Stomach (tissue), 9 donors: Measurements from ENCODE around the gene PDZRN3. TPM values are rescaled to one million over a fixed set of nuclear protein-coding genes. Genes with fewer than 3 reads are reported as not detected.

Experiments used
- DNase-seq, 2 donors: peaks; one replicate each; pipeline versions ENCODE4 v3.0.0 to v3.0.0-alpha.2; 2013 to 2019
- H3K27ac ChIP-seq, 5 donors: fragments of 200-600 bp in 4 of 5; sonication (generic) in 4 of 5; one replicate each; pipeline ENCODE4 v1.5.1; 2013 to 2019; ENCODE audit warnings: mild to moderate bottlenecking in 1 of 5, moderate library complexity in 1 of 5
- H3K27me3 ChIP-seq, 3 donors: fragments of 200-600 bp; sonication (generic); one replicate each; pipeline ENCODE4 v1.5.1; 2017 to 2019; ENCODE audit warnings: mixed run types in 1 of 3
- H3K36me3 ChIP-seq, 4 donors: fragments of 200-600 bp; sonication (generic); 1 replicate in 3 of 4; 2 replicates in 1 of 4; pipeline ENCODE4 v1.5.1; 2016 to 2019
- H3K4me1 ChIP-seq, 4 donors: fragments of 200-600 bp; sonication (generic); one replicate each; pipeline ENCODE4 v1.5.1; 2016 to 2019
- H3K4me3 ChIP-seq, 4 donors: fragments of 200-600 bp; sonication (generic) in 3 of 4; one replicate each; pipeline ENCODE4 v1.5.1; 2016 to 2019; ENCODE audit warnings: mild to moderate bottlenecking in 1 of 4
- H3K9me3 ChIP-seq, 4 donors: fragments of 200-600 bp; sonication (generic); one replicate each; pipeline ENCODE4 v1.5.1; 2016 to 2019
- CTCF ChIP-seq, 7 experiments: fragments of 450-650 bp in 4 of 7; fragments of 200-600 bp in 3 of 7; sonication (generic) in 3 of 7; IDR thresholded peaks; one replicate each; pipeline ENCODE4 v1.5.1; 2016 to 2019; ENCODE audit warnings: antibody characterized with exemption in 7 of 7, control low read depth in 2 of 7, mild to moderate bottlenecking in 1 of 7
- EP300 ChIP-seq: sonication (generic); formaldehyde crosslinking; IDR thresholded peaks from one replicate; pipeline ENCODE4 v1.6.1; 2017; ENCODE audit warnings: antibody characterized with exemption
- POLR2A ChIP-seq, 4 donors: fragments of 450-650 bp; IDR thresholded peaks; one replicate each; pipeline ENCODE4 v1.6.1; 2016; ENCODE audit warnings: antibody characterized with exemption in 4 of 4, control low read depth in 2 of 4, mild to moderate bottlenecking in 1 of 4, moderate library complexity in 1 of 4
- POLR2AphosphoS5 ChIP-seq, 3 donors: sonication (generic); formaldehyde crosslinking; IDR thresholded peaks; one replicate each; pipeline ENCODE4 v1.6.1; 2016; ENCODE audit warnings: antibody characterized with exemption in 3 of 3
- WGBS, 5 donors: extraction: QIAGEN DNeasy Blood & Tissue Kit in 3 of 5; methylation state at CpG; one replicate each; pipeline versions ENCODE4 v1.1.5 to v1.1.7; 2013 to 2018; 5-methylcytosine and 5-hydroxymethylcytosine counted together
- intact Hi-C: fragments of 100-400 bp; cut with DNase I; formaldehyde crosslinking; loops from one replicate; pipeline ENCODE4 v1.15.1; 2023; ENCODE audit warnings: low total_unique reads
- polyA plus RNA-seq, 3 donors: library from polyadenylated mRNA; stranded (reverse); fragments of 200-250 nt; gene quantifications; one replicate each; pipeline ENCODE4 v1.2.3, GENCODE V29; 2013
- total RNA-seq, 5 donors: library from RNA; depleted of rRNA; stranded (reverse); fragments of >200 nt; gene quantifications; one replicate each; pipeline versions ENCODE4 v1.1.0 to v1.2.3, GENCODE V29; 2014 to 2016
- donor health status: healthy with polysubstance abuse.
- donor health status: Bipolar disorder and iron deficiency.
- donor health status: healthy.

Gene PDZRN3
- total and polyA plus RNA-seq, 8 donors = 21.9 to 174 (median 63.0) TPM

DNA sequence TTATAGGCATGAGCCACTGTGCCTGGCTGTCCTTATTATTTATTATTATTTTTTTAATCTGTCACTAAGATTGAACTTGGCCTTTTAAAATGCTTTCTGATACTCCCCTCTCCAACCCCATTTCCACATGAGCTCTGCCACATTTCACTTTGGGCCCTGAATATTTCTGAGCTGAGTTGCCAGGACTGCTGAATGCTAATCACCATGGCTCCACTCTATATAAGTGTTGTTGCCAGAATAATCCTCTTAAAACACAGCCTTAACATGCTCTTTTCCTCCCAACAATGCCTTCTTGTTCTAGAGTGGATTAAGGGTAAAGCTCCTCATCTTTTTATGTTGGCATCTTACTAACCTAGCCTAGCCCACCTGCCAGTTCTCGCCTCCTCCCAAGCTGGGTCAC is 124.4 kb downstream of the PDZRN3 start:
- Histone ChIP-seq H3K36me3 (no peaks in the 10 kb centered on the region), H3K27ac (peak overlapping the region in 3 of 5 donors; percentile 11 to 88 (median 20)), H3K4me1 (peaks cover 0 to 50% (median 25%) of the 10 kb centered on the region in 4 donors), H3K9me3 (no peaks in the 10 kb centered on the region), H3K27me3 (no peaks in the 10 kb centered on the region), H3K4me3 (no peak overlapping the region)
- TF ChIP-seq POLR2AphosphoS5 (IDR thresholded peaks at IDR 0.05) (no peak), EP300 (no peak), CTCF (IDR thresholded peaks at IDR 0.05) (no peak), POLR2A (IDR thresholded peaks at IDR 0.05) (no peak)
- WGBS, 5 donors = 81 to 98% (median 83%) methylated on average over 1 of the region's 1 CpG
- no peak for DNase-seq
- intact Hi-C loops = no loop called here

- H3K36me3 ChIP-seq = no peaks in the 10 kb centered on the region
- H3K4me3 ChIP-seq = no peak overlapping the region
- no peaks in the 10 kb centered on the region for H3K9me3 ChIP-seq
- peaks cover 0 to 49% (median 24%) of the 10 kb centered on the region in 4 donors for H3K4me1 ChIP-seq
- intact Hi-C loops = loop anchor here (5.0 kb wide), 1 partner anchor 397 kb away; no protein-coding TSS in a partner anchor
- DNase-seq = no peak
- 94 to 97% (median 95%) methylated on average over 3 of the region's 3 CpGs for WGBS, 5 donors
- H3K27me3 ChIP-seq = no peaks in the 10 kb centered on the region
- TF ChIP-seq POLR2AphosphoS5 (IDR thresholded peaks at IDR 0.05) (no peak), EP300 (no peak), POLR2A (IDR thresholded peaks at IDR 0.05) (no peak), CTCF (IDR thresholded peaks at IDR 0.05) (no peak)
- H3K27ac ChIP-seq = peak overlapping the region in 2 of 5 donors; percentile 20 to 88
Observed at GRCh38 chr3:73499787-73500186, 125.0 kb downstream of the PDZRN3 start.

GRCh38 chr3:73498764-73499622 is 125.7 kb downstream of the PDZRN3 start:
- DNase-seq = no peak
- H3K4me1 ChIP-seq = peaks cover 0 to 41% (median 22%) of the 10 kb centered on the region in 4 donors
- H3K4me3 ChIP-seq = no peak overlapping the region
- H3K27me3 ChIP-seq = no peaks in the 10 kb centered on the region
- intact Hi-C loops = loop anchor here (5.0 kb wide), 1 partner anchor 397 kb away; no protein-coding TSS in a partner anchor
- WGBS, 5 donors = 80 to 88% (median 85%) methylated on average over 23 of the region's 23 CpGs
- peak overlapping the region in 2 of 5 donors; percentile 22 to 39 for H3K27ac ChIP-seq
- TF ChIP-seq CTCF (IDR thresholded peaks at IDR 0.05) (no peak), POLR2A (IDR thresholded peaks at IDR 0.05) (no peak), EP300 (no peak), POLR2AphosphoS5 (IDR thresholded peaks at IDR 0.05) (no peak)
- H3K36me3 ChIP-seq = no peaks in the 10 kb centered on the region
- H3K9me3 ChIP-seq = no peaks in the 10 kb centered on the region

DNA sequence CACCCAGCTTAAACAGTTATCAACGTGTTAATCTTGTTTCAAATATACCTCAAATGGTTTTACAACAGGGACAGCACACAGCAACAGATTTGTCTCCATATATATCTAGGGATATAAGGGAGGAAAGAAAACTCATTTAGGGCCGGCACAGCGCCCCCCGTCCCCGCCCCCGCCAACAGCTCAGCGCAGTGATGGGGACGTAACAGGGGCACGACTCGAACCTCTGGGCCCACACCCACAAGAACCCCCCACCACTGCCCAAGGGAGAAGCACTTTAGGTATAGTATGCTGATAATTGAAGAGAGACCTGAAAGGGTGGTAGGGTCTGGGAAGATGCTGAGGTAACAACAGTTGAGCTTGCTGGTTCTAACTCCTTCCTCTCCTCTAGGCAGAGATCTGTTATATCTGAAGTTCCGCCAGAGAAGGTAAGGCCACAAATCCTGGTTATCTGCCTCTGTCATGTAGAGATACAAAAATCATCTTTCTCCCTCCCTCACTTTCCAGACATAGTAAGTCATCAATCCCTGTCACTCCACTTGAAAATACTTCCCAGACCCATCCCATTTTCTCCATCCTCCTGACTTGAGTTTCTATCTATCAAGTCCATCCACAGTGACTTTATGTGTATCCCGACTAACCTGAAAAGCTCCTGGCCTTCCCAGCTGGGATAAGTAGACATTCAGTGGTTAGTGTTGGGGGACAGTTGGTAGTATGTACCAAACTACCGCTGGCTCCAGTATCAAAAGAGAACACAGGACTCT is 126.9 kb downstream of the PDZRN3 start:
- no peak for DNase-seq
- Histone ChIP-seq H3K4me1 (peaks cover 3 to 39% (median 23%) of the 10 kb centered on the region in 4 donors), H3K4me3 (no peak overlapping the region), H3K9me3 (no peaks in the 10 kb centered on the region), H3K36me3 (no peaks in the 10 kb centered on the region), H3K27ac (peak overlapping the region in 1 of 5 donors; percentile 4), H3K27me3 (no peaks in the 10 kb centered on the region)
- WGBS, 5 donors = 87 to 93% (median 90%) methylated on average over 13 of the region's 13 CpGs
- no peak for TF ChIP-seq EP300
- no peak for TF ChIP-seq CTCF (IDR thresholded peaks at IDR 0.05)
- no peak for TF ChIP-seq POLR2A (IDR thresholded peaks at IDR 0.05)
- no peak for TF ChIP-seq POLR2AphosphoS5 (IDR thresholded peaks at IDR 0.05)
- intact Hi-C loops = loop anchor here (5.0 kb wide), 1 partner anchor 396 kb away; no protein-coding TSS in a partner anchor
